ENCODE results near the gene RIBC1. TPM values are rescaled to one million over a fixed set of nuclear protein-coding genes. Genes with fewer than 3 reads are reported as not detected.
"Not testable (repeated sequence)": the region's sequence is repeated elsewhere in the genome, so short reads cannot be mapped to it uniquely, and the experiment has no call there.

RIBC1 gene
- total RNA-seq, 1 experiment from 2014 or later = 0.61 TPM

GRCh38 chrX:53458082-53458481, 35.4 kb downstream of the RIBC1 start:
- Histone ChIP-seq H3K4me2 (ENCODE audit: low read length) (no peak overlapping the region), H3K36me3 (ENCODE audit: control insufficient read depth in 1 of 2, insufficient read depth in 2 of 2, low read length in 2 of 2) (no peaks in the 10 kb centered on the region), H3K27me3 (ENCODE audit: insufficient read depth, low read length) (no peaks in the 10 kb centered on the region), H3K9me2 (ENCODE audit: insufficient read depth) (no peaks in the 10 kb centered on the region), H2AFZ (ENCODE audit: low read depth, low read length, poor library complexity, severe bottlenecking) (no peak overlapping the region), H3K9ac (ENCODE audit: low read length) (no peak overlapping the region), H3K27ac (ENCODE audit: low read depth, low read length) (no peak overlapping the region), H4K20me1 (ENCODE audit: insufficient read depth) (no peaks in the 10 kb centered on the region), H3K4me3 (replicated peaks in 1 of 2; ENCODE audit: low read depth in 1 of 2, low read length in 2 of 2) (no peak overlapping the region), H3K79me2 (ENCODE audit: insufficient read depth, low read length) (no peaks in the 10 kb centered on the region), H3K4me1 (ENCODE audit: control insufficient read depth in 1 of 2, insufficient read depth in 2 of 2, low read length in 2 of 2) (no peaks in the 10 kb centered on the region), H3K9me3 (ENCODE audit: control insufficient read depth in 1 of 2, insufficient read depth in 1 of 2, low read depth in 1 of 2, low read length in 2 of 2) (no peaks in the 10 kb centered on the region)
- no TSS peak for BruUV-seq (replicated peaks)
- no peak for ATAC-seq
- intact Hi-C loops (cut with micrococcal nuclease) = no loop called here
- DNase-seq (ENCODE audit: low read depth, low spot score) = no peak
- POLR2A ChIA-PET = no interaction called here
- RAD21 ChIA-PET (ENCODE audit: low non-redundant PET in 1 of 2, low total read pairs in 2 of 2, uncharacterized antibody in 2 of 2, unreplicated experiment in 2 of 2) = no interaction called here
- no peak for TF ChIP-seq CEBPB (IDR thresholded peaks at IDR 0.05; ENCODE audit: low read depth)
- TF ChIP-seq CTCF (IDR thresholded peaks at IDR 0.05 in 2 of 3, conservative IDR thresholded peaks at IDR 0.05 in 1 of 3; ENCODE audit: borderline replicate concordance in 1 of 3, insufficient read depth in 1 of 3, low read depth in 2 of 3, low read length in 2 of 3) = peak; percentile 2 to 17 (median 13); a peak in 2 of 6 replicates
- no peak for TF ChIP-seq ELF1 (IDR thresholded peaks at IDR 0.05; ENCODE audit: borderline replicate concordance, low read depth)
- TF ChIP-seq TCF7L2 (IDR thresholded peaks at IDR 0.05; ENCODE audit: borderline replicate concordance, extremely low read depth, insufficient read depth, insufficient read length) = no peak
- TF ChIP-seq POLR2A (IDR thresholded peaks at IDR 0.05; ENCODE audit: borderline replicate concordance, extremely low read depth, insufficient read depth, insufficient read length) = no peak
- peak; percentile 42 for TF ChIP-seq RAD21 (IDR thresholded peaks at IDR 0.05; ENCODE audit: low read depth)
- CTCF ChIA-PET = interaction anchor here (1.0 to 2.0 kb wide), 3 partner anchors 12 to 24 kb away, joined by 3 to 6 read pairs (median 5); no protein-coding TSS in a partner anchor

- H3K79me2 ChIP-seq (ENCODE audit: insufficient read depth, low read length); H3K36me3 ChIP-seq (ENCODE audit: control insufficient read depth in 1 of 2, insufficient read depth in 2 of 2, low read length in 2 of 2); H3K27ac ChIP-seq (ENCODE audit: low read depth, low read length); BruUV-seq (replicated peaks); H3K9me2 ChIP-seq (ENCODE audit: insufficient read depth); POLR2A ChIA-PET; H3K9me3 ChIP-seq (ENCODE audit: control insufficient read depth in 1 of 2, insufficient read depth in 1 of 2, low read depth in 1 of 2, low read length in 2 of 2); H4K20me1 ChIP-seq (ENCODE audit: insufficient read depth); H3K27me3 ChIP-seq (ENCODE audit: insufficient read depth, low read length); ATAC-seq; H3K4me1 ChIP-seq (ENCODE audit: control insufficient read depth in 1 of 2, insufficient read depth in 2 of 2, low read length in 2 of 2); H3K4me3 ChIP-seq (replicated peaks in 1 of 2; ENCODE audit: low read depth in 1 of 2, low read length in 2 of 2); H2AFZ ChIP-seq (ENCODE audit: low read depth, low read length, poor library complexity, severe bottlenecking); RAD21 ChIA-PET (ENCODE audit: low non-redundant PET in 1 of 2, low total read pairs in 2 of 2, uncharacterized antibody in 2 of 2, unreplicated experiment in 2 of 2); DNase-seq (ENCODE audit: low read depth, low spot score); CTCF ChIA-PET; H3K9ac ChIP-seq (ENCODE audit: low read length); H3K4me2 ChIP-seq (ENCODE audit: low read length); intact Hi-C loops (cut with micrococcal nuclease): not testable (repeated sequence)
Measured at GRCh38 chrX:53468659-53469058, 46.0 kb downstream of the RIBC1 start.
